HG02759 (cell line): ENCODE data around the gene TIMM21.

ENCODE experiments used
- ATAC-seq: cut with Tn5 transposase; IDR thresholded peaks from one replicate; pipeline ENCODE4 v1.9.1; 2021; ENCODE audit warnings: mild to moderate bottlenecking, moderate library complexity; ENCODE audit not compliant: unreplicated experiment

The TIMM21 gene

GRCh38 chr18:74146756-74147155 is 1.6 kb upstream of the TIMM21 start:
- ATAC-seq: no peak

DNA sequence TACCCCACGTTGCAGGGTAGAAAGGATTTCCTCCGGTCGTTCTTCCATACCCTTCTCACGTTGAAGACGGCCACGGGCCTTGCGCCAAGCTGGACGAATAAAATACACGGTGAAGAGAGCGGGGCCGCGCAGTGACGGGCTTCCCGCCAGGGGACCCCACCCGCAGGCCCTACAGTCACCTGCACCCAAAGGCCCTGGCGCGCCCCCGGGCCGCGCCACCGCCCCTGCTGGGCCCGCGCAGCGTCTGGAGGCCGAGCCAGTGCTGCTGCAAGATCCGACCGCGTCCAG is 888 bp upstream of the TIMM21 start:
- ATAC-seq: no peak

DNA sequence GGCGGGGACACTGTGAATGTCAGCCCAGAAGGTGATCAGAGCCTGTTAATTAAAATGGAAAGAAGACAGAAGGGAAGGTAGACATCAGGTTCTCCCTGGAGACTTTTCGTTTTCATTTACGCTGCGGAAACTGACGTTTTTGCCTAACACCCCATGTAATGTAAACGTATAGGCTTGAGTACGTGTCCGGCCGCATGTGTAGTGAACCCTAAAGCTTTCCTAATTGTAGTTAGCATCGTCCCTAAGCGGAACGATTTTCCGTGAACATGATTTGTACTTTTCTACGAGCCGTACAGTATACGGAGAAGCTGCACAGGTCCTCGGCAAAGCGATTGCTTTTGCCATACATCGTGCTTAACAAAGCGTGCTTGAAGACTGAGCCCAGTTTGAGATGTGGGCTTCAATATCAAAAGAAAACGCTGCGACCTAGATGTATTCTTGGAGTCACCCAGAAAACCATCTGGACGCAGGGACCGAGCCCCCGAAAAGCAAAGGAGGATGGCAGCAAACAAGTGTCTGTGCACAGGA is 284 bp downstream of the TIMM21 start:
- peak; percentile 12 for ATAC-seq

DNA sequence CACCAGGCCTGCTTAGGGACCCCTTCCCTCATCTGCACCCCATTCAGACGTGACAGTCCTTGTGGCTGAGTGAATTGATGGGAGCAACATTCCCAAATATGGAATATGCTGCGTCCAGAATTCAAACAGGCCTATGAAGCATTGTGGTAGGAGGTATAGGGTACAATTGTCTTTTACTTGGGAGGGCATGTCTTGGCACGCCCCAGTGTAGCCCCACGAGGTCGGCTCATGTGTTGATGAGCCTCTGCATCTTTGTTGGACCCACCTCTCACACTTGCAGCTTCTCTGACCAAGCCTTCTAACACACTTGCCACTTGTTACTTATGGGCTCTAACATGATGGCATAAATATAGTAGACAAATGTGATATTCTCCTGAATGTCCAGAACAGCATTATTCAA is 1.6 kb downstream of the TIMM21 start:
- no peak for ATAC-seq

DNA sequence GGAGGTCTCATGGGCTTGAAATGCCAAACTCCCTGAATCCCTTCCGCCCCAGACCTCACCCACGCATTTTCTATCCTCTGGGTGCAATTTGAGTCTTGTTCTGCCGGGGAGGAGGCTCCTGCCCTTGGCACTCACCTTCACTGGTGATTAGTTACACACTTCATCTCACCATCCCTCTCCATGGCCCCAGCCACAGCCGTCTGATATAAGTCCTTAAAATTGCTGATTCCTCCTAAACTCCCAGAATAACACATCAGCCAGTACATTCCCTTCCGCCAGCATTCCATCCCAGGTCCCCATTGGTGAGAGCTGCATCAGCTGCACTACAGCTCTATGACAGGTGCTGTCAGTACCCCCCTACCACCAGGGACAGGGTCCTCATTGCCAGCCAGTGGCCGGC is 3.9 kb downstream of the TIMM21 start:
- ATAC-seq: no peak

DNA sequence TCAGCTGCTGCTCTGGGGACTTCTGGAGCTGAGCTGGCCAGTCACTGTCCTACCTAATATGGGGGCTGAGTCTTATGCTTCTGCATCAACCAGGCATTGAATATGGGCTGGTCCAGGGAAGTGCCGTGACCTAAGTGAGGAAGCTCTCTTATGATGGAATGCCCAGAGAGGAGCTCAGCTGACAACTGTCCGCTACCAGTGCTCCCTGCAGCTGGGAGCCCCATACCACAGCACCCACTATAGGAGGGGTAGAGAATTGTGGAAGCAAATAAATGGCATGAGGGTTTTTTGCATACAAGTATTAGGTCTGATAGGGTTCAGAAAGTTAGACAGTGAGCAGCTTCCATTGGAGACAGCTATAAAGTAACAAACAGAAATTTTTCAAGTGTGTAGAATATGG is 4.5 kb downstream of the TIMM21 start:
- no peak for ATAC-seq

GRCh38 chr18:74153377-74153776 is 5.1 kb downstream of the TIMM21 start:
- ATAC-seq: no peak

DNA sequence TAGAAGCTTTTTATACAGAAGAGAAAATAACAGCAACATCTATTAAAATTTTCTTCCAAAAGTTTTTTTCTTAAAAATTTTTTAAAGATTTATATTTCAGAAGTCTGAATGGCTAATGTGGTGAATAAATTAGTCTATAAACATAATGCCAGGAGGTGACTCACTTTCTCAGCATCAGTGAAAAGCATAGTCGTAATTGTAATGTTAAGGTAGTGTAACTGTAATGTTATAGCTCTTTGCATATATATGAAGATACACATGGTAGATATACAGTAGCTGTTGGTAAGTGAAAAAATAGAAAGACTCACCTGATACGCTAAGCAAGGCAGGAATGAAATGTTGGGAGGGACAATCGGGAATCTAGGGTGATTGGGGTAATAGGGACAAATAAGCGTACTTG is 5.5 kb downstream of the TIMM21 start:
- no peak for ATAC-seq

DNA sequence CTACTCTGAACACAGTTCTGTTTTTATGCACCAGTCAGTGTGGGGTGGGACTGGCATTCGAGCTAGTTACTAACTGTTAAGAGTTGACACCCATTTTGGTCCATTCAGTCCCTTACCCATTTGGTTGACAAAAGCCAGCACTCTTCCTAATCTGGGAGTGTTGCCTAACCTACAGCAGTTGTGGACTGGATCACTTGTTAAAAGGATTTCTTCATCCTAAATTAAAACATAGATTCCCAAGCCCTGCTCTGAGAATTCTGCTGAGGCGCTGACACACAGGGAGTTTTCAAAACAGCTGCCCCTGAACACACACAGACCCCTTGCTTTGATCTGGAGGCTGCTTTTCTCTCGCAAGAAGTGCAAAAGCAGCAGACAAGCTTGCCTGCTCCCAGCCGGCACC is 6.4 kb downstream of the TIMM21 start:
- no peak for ATAC-seq

DNA sequence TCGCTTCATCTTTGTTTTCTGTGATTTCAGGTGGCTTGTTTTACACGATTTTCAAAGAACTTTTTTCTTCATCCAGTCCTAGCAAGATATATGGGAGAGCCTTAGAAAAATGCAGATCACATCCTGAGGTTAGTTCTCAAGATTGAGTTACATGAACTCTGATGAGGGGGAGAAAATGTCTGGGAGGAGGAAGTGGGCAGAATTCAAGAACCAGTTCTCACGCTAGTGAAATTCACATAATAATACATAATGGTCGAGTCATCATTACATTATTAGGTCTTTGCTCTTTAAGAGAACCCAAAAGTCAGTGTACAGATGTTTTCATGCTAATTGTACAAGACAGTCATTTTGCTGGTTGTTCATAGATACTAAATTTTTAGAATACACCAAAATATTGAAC is 7.0 kb downstream of the TIMM21 start:
- ATAC-seq: no peak

DNA sequence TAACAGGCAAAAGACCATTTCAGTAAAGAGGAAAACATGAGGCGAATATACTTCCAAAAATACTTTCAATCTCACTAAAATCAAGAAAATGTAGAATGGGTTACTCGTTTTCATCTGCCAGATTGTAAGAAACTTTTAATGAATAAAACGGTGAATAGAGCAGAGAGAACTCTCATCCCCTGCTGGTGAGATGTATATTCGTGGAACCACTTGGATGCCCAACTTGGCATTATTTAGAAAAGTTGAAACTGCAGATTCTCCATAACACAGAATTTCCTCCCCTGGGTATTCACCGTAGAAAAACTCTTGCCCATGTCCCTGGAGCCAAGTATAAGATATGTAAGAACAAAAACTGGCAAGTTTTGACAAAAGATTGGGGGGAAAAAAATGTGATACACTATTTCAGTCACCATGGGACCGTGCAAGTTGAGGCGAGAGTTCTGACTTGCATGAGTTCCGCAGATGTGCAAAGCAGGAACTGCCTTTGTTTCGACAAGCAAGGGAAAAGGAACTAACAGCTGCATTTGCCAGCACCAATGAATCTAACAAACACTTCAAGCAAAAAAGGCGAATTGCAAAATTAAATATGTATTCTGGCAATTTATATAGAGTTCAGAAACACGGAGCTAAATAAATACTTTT is 14.8 kb downstream of the TIMM21 start:
- peak; percentile 54 for ATAC-seq

- ATAC-seq: no peak
Observed at GRCh38 chr18:74166386-74166785, 18.1 kb downstream of the TIMM21 start.

GRCh38 chr18:74171910-74172606 is 23.7 kb downstream of the TIMM21 start:
- ATAC-seq: peak; percentile 98

GRCh38 chr18:74172697-74173433 is 24.5 kb downstream of the TIMM21 start:
- ATAC-seq: no peak

- ATAC-seq: no peak
Observed at GRCh38 chr18:74173434-74173750, 25.1 kb downstream of the TIMM21 start.

- no peak for ATAC-seq
Observed at GRCh38 chr18:74175658-74176057, 27.3 kb downstream of the TIMM21 start.

DNA sequence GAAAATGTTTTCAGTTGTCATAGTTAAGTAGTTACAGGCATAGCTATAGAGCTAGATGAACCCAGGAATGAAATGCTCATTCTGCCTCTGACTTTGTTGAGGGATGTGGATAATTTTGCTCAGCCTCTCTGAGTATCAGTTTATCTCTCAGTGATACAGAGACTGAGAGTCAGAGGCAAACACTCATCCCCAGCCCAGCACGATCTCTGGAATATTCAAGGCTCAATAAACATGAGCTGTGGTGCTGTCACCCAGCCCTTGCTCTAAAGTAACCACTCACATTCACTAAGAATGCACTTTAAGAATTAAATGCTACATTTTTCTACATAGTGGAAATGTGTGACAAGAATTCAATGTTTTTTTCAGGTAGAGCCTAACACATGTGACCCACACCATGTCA is 30.6 kb downstream of the TIMM21 start:
- no peak for ATAC-seq

DNA sequence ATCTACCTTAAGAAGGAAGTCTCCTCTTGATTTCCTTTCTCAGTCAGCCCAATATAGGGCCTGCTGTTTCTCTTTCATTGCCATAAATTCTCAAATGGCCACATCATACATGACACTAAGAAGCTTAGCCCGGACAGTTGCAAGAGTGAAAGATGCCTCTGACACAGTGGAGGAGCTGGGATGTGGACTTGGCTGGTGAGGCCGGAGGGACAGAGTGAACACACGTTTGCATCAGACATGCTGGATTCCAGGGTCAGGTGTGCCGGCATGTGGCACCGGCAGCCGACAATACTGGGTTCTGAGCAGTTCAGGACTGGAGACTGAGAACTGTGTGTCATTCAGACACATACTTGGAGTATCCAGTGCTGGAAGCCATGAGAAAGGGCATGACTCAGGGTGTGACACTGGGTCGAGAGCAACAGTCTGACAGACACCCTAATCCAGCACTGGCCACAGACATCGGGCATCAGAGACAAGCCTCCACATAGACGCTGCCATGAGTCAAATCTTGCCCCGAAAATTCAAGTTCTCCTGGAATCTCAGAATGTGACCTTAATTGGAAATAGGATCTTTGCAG is 31.4 kb downstream of the TIMM21 start:
- no peak for ATAC-seq

DNA sequence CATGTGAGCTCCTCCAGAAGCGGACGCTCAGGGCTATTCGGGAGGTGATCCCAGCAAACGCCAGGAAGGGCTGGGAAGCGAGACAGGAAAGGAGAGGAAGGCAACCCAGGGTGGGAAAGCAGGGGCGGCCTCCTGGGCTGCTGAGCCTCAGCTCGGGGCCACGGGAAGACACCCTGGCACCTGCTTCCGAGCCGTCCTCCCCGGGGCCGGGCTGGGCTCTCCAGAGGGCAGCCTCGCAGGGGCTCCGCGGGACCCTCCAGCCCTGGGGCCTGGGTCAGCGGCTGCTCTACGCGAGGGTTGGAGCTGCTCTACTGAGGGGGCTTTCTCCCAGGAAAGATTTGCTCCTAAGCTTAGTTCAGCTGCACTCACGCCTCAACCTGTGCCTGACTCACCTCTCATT is 34.0 kb downstream of the TIMM21 start:
- ATAC-seq: no peak

DNA sequence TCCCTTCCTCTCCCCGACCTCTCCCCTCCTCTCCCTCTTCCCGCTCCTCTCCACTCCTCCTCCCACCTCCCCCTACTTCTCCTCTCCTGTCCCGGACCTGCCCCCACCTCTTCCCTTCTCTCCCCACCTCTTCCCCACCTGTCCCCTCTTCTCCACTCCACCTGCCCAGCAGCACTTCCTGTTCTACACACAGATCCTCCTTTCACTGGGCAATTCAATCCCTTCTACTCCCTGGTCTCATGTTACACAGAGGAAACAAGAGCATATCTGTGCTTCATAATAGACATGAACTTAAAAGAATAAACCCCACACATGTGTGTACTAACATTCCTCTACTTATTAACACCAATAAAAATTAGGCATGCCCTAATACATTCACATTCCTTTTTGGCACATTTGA is 34.8 kb downstream of the TIMM21 start:
- no peak for ATAC-seq

DNA sequence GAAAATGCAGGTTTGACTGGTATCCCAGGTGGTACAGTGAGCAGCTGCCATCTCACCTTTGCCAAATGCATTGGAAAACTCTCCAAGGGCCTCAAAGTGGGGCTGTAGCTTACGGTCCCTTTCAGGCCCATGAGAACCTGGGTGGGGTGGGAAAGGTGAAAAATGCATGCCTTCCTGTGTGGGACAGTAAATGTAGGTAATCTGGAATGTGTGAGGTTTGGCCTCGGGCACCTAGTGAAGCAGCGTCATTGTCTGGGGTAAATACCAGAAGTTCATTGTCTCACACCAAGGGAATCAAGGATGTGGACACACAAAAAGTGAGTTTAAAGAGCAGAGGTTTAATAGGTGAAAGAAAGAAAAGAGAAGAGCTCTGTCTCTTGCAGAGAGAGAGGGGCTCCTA is 36.6 kb downstream of the TIMM21 start:
- no peak for ATAC-seq

GRCh38 chr18:74185860-74186259 is 37.5 kb downstream of the TIMM21 start:
- no peak for ATAC-seq
